D721Med (cell line): ENCODE results near the gene COMMD7.
A peak's percentile ranks its signal among the peaks of the same experiment; 100 is the strongest.

ENCODE experiments used
- DNase-seq: peaks from one replicate; pipeline ENCODE4 v3.0.0; 2011; ENCODE audit warnings: low spot score; ENCODE audit not compliant: insufficient read length
- FAIRE-seq: peaks from 2 replicates; lab custom pipeline; 2011; peaks lifted over from hg19 to GRCh38; lab: Jason Lieb, UNC
- TF ChIP-seq, protein P1 (sequence below): IDR thresholded peaks from 2 replicates; pipeline ENCODE4 v1.5.1; 2012; ENCODE audit warnings: mild to moderate bottlenecking, control low read depth; ENCODE audit not compliant: insufficient read depth; ENCODE audit errors: missing control alignments

COMMD7 gene

DNA sequence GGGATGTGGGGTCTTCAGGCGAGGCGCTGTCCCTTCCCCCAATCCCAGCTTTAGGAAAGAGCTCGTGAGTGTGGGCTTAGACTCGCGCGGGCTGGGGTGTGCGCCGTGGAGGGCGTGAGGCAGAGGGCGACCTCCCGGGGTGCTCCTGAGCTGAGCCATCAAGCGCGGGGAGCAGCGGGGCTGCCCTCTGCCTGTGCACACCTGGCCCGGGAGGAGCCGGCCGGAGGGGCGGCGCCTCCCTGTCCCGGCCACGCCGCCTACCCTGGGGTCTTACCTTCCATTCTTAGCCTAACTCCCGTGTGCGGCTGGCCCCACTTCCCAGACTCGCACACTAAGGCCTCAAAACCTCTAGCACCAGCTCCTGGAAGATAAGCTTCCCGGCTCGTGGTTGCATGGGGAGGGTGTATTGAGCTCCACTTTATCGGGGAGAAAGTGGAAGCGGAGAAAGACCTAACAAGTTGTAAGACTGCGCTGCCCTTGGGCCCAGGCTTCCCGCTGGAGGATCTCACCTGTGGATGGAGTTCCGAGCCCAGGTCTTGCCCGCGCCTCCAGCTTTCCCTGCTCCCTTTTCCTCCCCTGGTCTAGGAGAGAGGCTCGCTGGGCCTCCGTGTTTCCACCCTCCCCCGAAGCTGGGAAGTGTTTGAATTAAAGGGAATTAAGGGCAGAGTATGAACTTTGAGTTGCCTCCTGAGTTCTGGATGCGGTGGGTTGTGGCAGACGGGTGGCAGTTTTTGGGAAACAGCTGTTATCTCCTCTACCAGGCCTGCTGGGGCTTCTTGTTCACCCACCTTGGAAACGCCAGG is 20.1 kb upstream of the COMMD7 start:
- no peak for DNase-seq
- TF ChIP-seq, protein P1, sequence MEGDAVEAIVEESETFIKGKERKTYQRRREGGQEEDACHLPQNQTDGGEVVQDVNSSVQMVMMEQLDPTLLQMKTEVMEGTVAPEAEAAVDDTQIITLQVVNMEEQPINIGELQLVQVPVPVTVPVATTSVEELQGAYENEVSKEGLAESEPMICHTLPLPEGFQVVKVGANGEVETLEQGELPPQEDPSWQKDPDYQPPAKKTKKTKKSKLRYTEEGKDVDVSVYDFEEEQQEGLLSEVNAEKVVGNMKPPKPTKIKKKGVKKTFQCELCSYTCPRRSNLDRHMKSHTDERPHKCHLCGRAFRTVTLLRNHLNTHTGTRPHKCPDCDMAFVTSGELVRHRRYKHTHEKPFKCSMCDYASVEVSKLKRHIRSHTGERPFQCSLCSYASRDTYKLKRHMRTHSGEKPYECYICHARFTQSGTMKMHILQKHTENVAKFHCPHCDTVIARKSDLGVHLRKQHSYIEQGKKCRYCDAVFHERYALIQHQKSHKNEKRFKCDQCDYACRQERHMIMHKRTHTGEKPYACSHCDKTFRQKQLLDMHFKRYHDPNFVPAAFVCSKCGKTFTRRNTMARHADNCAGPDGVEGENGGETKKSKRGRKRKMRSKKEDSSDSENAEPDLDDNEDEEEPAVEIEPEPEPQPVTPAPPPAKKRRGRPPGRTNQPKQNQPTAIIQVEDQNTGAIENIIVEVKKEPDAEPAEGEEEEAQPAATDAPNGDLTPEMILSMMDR, result no peak
- no peak for FAIRE-seq

DNA sequence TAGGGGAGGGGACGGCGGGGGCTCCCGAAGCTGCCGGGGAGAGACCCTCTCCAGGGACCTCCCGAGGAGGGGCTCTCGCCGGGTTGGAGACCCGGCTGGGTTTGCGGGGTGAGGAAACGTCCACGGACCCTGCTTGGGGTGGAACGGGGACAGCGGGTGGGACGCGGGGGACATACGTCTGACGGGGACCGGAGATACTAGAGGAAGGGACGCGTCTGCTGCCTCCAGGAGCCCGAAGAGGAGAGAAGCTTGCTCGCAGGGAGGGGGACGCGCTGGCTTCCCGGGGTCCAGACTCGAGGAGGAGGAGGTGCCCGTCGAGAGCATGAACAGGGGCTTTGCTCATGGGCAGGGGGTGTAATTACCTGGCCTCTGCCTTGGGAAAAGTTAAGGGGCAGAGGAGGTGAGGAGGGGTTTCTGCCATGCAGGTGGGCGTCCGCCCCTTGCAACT is 19.5 kb upstream of the COMMD7 start:
- FAIRE-seq (no peak), DNase-seq (peak; percentile 52)
- TF ChIP-seq, protein P1, result no peak

DNA sequence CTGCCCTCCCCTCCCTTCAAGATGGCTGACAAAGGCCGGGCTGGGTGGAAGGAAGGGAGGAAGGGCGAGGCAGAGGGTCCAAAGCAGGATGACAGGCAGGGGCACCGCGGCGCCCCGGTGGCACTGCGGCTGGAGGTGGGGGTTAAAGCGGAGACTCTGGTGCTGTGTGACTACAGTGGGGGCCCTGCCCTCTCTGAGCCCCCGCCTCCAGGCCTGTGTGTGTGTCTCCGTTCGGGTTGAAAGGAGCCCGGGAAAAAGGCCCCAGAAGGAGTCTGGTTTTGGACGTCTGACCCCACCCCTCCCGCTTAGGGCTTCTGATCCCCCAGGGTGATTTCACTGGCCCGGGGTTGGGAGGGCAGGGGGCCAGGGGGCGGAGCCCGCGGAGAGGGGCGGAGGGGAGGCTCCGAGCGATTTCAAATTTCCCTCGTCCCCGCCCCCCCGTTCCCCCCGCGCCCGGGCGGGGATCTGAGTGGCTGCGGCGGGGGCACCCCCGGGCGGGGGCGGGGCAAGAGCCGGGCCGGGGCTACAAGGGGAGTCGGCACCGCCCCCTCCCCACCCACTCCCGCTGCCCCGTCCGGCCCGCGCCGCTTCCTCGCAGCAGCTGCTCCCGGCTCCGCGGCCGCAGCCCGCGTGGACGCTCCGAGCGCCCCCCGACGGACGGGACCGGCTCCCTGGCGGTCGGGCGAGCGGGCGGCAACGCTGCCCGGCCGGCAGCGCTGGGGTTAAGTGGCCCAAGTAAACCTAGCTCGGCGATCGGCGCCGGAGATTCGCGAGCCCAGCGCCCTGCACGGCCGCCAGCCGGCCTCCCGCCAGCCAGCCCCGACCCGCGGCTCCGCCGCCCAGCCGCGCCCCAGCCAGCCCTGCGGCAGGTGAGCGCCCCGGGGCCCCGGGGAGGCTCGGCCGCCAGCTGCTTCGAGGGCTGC is 18.8 kb upstream of the COMMD7 start, which contains the start of gene DNMT3B:
Gene DNMT3B, plus strand, starts transcription at position 555 of the 923 bp plus-strand sequence. CDS start 17,939 bp downstream, outside the sequence.
- DNase-seq (peak; percentile 92), FAIRE-seq (no peak)
- TF ChIP-seq, protein P1, result no peak

- DNase-seq (no peak), FAIRE-seq (no peak)
- TF ChIP-seq, protein P1, result no peak
Measured at GRCh38 chr20:32761417-32761830, 18.2 kb upstream of the COMMD7 start.

DNA sequence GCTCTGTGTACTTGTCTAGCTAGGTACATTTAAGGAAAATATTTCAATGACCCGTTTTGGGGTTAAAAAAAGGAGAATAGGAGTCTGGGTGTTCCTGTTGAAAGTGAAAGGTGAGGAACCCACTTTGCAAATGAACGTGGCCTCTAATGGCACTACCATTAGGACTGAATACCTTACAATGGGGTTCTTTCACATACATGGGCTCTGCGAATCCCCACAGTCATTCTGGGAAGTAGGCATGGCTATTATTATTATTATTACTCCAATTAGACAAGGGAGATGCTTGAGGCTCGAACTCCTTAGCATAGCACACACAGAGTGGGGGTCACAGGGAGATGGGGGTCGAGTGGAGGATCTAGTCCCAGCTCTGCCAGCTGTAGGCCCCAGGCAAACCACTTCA is 12.9 kb upstream of the COMMD7 start:
- no peak for FAIRE-seq
- TF ChIP-seq, protein P1, result no peak
- DNase-seq, result no peak

GRCh38 chr20:32753731-32754130 is 10.5 kb upstream of the COMMD7 start:
- TF ChIP-seq, protein P1, result no peak
- no peak for FAIRE-seq
- DNase-seq, result no peak
